Measurements from ENCODE around the gene CEP162. TPM values are rescaled to one million over a fixed set of nuclear protein-coding genes. Genes with fewer than 3 reads are reported as not detected.
"Not testable (repeated sequence)": the region's sequence is repeated elsewhere in the genome, so short reads cannot be mapped to it uniquely, and the experiment has no call there.

The CEP162 gene
- total RNA-seq, 2 experiments from 2014 or later, result 2.6 to 2.8 TPM

DNA sequence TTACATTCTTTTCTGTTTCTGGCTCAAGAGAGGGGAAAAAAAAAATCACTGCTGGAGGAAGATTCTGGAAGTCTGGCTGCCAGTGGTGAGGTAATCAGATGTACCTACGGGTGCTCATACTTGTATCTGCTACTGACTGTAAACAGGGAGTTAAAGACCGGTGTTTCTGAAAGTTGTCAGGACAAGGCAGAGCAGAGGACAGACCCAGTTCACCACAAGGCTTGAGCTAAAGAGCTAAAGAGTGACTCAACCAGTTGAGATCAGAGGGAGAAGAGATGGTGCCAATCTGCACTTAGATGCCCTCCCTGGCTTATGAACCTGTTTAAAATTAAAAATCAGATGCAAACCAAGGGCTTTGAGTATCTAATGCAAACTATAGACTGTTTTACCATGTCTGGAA lies 55.4 kb downstream of the CEP162 start:
- no peak overlapping the region for H3K27ac Mint-ChIP-seq
- no peaks in the 10 kb centered on the region for H3K27me3 Mint-ChIP-seq
- H3K36me3 Mint-ChIP-seq (ENCODE audit: low read depth), result peaks cover 63% of the 10 kb centered on the region
- no peak overlapping the region for H3K4me3 Mint-ChIP-seq
- H3K4me1 ChIP-seq (ENCODE audit: insufficient read depth, low read length), result no peaks in the 10 kb centered on the region
- TF ChIP-seq, protein P1, sequence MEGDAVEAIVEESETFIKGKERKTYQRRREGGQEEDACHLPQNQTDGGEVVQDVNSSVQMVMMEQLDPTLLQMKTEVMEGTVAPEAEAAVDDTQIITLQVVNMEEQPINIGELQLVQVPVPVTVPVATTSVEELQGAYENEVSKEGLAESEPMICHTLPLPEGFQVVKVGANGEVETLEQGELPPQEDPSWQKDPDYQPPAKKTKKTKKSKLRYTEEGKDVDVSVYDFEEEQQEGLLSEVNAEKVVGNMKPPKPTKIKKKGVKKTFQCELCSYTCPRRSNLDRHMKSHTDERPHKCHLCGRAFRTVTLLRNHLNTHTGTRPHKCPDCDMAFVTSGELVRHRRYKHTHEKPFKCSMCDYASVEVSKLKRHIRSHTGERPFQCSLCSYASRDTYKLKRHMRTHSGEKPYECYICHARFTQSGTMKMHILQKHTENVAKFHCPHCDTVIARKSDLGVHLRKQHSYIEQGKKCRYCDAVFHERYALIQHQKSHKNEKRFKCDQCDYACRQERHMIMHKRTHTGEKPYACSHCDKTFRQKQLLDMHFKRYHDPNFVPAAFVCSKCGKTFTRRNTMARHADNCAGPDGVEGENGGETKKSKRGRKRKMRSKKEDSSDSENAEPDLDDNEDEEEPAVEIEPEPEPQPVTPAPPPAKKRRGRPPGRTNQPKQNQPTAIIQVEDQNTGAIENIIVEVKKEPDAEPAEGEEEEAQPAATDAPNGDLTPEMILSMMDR (IDR thresholded peaks at IDR 0.05), result no peak
- H3K27me3 ChIP-seq (ENCODE audit: control insufficient read depth in 1 of 2, insufficient read depth in 2 of 2, low read length in 2 of 2), result no peaks in the 10 kb centered on the region
- POLR2A ChIA-PET, result no interaction called here
- H3K27ac ChIP-seq (ENCODE audit: low read depth in 1 of 2, low read length in 2 of 2), result no peak overlapping the region
- DNase-seq, result no peak
- no peaks in the 10 kb centered on the region for H3K9me3 ChIP-seq (ENCODE audit: control insufficient read depth in 1 of 2, insufficient read depth in 1 of 2, low read length in 2 of 2)
- H3K4me1 Mint-ChIP-seq (ENCODE audit: low read depth), result no peaks in the 10 kb centered on the region
- no peak for ATAC-seq (ENCODE audit: poor library complexity)
- peaks cover 14% of the 10 kb centered on the region for H3K36me3 ChIP-seq (ENCODE audit: insufficient read depth, low read length)
- peaks cover 2% of the 10 kb centered on the region for H3K9me3 Mint-ChIP-seq
- intact Hi-C loops (cut with DNase I, micrococcal nuclease), result no loop called here
- H3K4me3 ChIP-seq (ENCODE audit: low read length), result no peak overlapping the region
- CTCF ChIA-PET, result no interaction called here

DNA sequence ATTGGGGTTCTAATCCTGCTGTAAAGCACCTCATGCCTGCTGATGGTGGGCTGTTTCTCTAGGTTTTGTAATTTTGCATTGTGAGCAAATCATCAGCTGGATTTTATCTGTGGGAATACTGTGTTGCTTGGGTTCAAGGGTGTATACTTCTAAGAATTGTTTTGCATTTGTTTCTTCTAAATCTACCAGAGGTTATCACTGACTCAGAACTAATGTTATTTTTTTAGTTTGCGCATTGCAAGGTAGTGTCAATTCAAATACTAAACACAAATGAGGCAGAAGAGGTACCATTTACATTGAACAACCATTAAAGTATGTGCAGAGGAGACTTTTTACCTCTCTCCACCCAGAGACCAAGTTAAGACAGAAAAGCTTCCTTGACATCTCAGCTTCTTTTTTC lies 60.0 kb downstream of the CEP162 start:
- peaks cover 72% of the 10 kb centered on the region for H3K36me3 Mint-ChIP-seq (ENCODE audit: low read depth)
- TF ChIP-seq, protein P1 (IDR thresholded peaks at IDR 0.05), result no peak
- Histone ChIP-seq H3K36me3 (ENCODE audit: insufficient read depth, low read length) (peaks cover 14% of the 10 kb centered on the region), H3K27me3 (ENCODE audit: control insufficient read depth in 1 of 2, insufficient read depth in 2 of 2, low read length in 2 of 2) (no peaks in the 10 kb centered on the region), H3K4me1 (ENCODE audit: insufficient read depth, low read length) (no peaks in the 10 kb centered on the region), H3K9me3 (ENCODE audit: control insufficient read depth in 1 of 2, insufficient read depth in 1 of 2, low read length in 2 of 2) (no peaks in the 10 kb centered on the region), H3K4me3 (ENCODE audit: low read length) (no peak overlapping the region), H3K27ac (ENCODE audit: low read depth in 1 of 2, low read length in 2 of 2) (no peak overlapping the region)
- ChIA-PET CTCF (no interaction called here), POLR2A (no interaction called here)
- H3K27me3 Mint-ChIP-seq, result no peaks in the 10 kb centered on the region
- no peaks in the 10 kb centered on the region for H3K4me1 Mint-ChIP-seq (ENCODE audit: low read depth)
- H3K4me3 Mint-ChIP-seq, result no peak overlapping the region
- H3K9me3 Mint-ChIP-seq, result no peaks in the 10 kb centered on the region
- intact Hi-C loops (cut with DNase I, micrococcal nuclease), result no loop called here
- no peak for ATAC-seq (ENCODE audit: poor library complexity)
- no peak overlapping the region for H3K27ac Mint-ChIP-seq
- DNase-seq, result no peak

DNA sequence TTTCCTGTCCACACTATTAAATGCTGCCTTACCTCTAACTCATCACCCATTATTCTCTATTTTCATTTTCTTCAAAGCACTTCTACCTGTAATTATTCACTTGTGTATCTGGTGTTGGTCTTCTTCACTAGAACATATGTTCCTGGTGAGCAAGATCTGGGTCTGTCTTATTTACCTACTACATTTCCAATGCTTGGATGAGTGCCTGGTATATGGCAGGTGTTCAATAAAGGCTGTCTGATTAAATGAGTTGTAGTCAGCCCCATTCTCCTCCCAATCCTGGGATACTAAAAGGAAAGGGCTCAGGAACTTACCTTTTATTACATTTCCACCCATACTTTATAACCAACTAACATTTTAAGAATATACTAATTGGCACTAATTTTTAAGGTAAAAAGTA lies 61.0 kb downstream of the CEP162 start:
- ChIA-PET POLR2A (no interaction called here), CTCF (no interaction called here)
- ATAC-seq (ENCODE audit: poor library complexity) (no peak), DNase-seq (no peak)
- no peaks in the 10 kb centered on the region for H3K9me3 Mint-ChIP-seq
- H3K4me1 Mint-ChIP-seq (ENCODE audit: low read depth), result no peaks in the 10 kb centered on the region
- peaks cover 75% of the 10 kb centered on the region for H3K36me3 Mint-ChIP-seq (ENCODE audit: low read depth)
- H3K27me3 Mint-ChIP-seq, result no peaks in the 10 kb centered on the region
- no peak overlapping the region for H3K4me3 ChIP-seq (ENCODE audit: low read length)
- no peak overlapping the region for H3K4me3 Mint-ChIP-seq
- peaks cover 15% of the 10 kb centered on the region for H3K36me3 ChIP-seq (ENCODE audit: insufficient read depth, low read length)
- TF ChIP-seq, protein P1 (IDR thresholded peaks at IDR 0.05), result no peak
- intact Hi-C loops (cut with DNase I, micrococcal nuclease), result no loop called here
- no peaks in the 10 kb centered on the region for H3K9me3 ChIP-seq (ENCODE audit: control insufficient read depth in 1 of 2, insufficient read depth in 1 of 2, low read length in 2 of 2)
- no peaks in the 10 kb centered on the region for H3K4me1 ChIP-seq (ENCODE audit: insufficient read depth, low read length)
- no peaks in the 10 kb centered on the region for H3K27me3 ChIP-seq (ENCODE audit: control insufficient read depth in 1 of 2, insufficient read depth in 2 of 2, low read length in 2 of 2)
- H3K27ac Mint-ChIP-seq, result no peak overlapping the region
- H3K27ac ChIP-seq (ENCODE audit: low read depth in 1 of 2, low read length in 2 of 2), result no peak overlapping the region

DNA sequence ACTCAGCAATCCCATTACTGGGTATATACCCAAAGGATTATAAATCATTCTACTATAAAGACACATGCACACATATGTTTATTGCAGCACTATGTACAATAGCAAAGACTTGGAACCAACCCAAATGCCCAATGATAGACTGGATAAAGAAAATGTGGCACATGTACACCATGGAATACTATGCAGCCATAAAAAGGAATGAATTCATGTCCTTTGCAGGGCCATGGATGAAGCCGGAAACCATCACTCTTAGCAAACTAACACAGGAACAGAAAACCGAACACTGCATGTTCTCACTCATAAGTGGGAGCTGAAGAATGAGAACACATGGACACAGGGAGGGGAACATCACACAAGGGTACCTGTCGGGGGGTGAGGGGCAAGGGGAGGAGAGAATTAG lies 63.1 kb downstream of the CEP162 start:
- H3K36me3 Mint-ChIP-seq (ENCODE audit: low read depth), result peaks cover 71% of the 10 kb centered on the region
- intact Hi-C loops (cut with DNase I, micrococcal nuclease); H3K4me3 ChIP-seq (ENCODE audit: low read length): not testable (repeated sequence)

More for the DNA sequence above, 63.1 kb downstream of the CEP162 start:
- H3K4me1 ChIP-seq (ENCODE audit: insufficient read depth, low read length); H3K27me3 Mint-ChIP-seq; H3K9me3 Mint-ChIP-seq; H3K27me3 ChIP-seq (ENCODE audit: control insufficient read depth in 1 of 2, insufficient read depth in 2 of 2, low read length in 2 of 2); POLR2A ChIA-PET; H3K9me3 ChIP-seq (ENCODE audit: control insufficient read depth in 1 of 2, insufficient read depth in 1 of 2, low read length in 2 of 2); DNase-seq; H3K27ac ChIP-seq (ENCODE audit: low read depth in 1 of 2, low read length in 2 of 2); H3K4me1 Mint-ChIP-seq (ENCODE audit: low read depth); CTCF ChIA-PET; H3K4me3 Mint-ChIP-seq; H3K27ac Mint-ChIP-seq; ATAC-seq (ENCODE audit: poor library complexity): not testable (repeated sequence)
- H3K36me3 ChIP-seq (ENCODE audit: insufficient read depth, low read length), result peaks cover 14% of the 10 kb centered on the region
